Fibroblast of lung (primary cell): ENCODE results near the gene DIO1. TPM values are rescaled to one million over a fixed set of nuclear protein-coding genes. Genes with fewer than 3 reads are reported as not detected.
A peak's percentile ranks its signal among the peaks of the same experiment; 100 is the strongest.

ENCODE experiments used
- DNase-seq, 2 donors: peaks; one replicate each; pipeline versions ENCODE4 v3.0.0 to v3.0.0-alpha.2; 2010; ENCODE audit warnings: low read depth in 2 of 2
- H2AFZ ChIP-seq: 2 replicates; pipeline ENCODE4 v1.5.1; 2012; ENCODE audit warnings: low read length, control low read depth, inconsistent platforms
- H3K27ac ChIP-seq: 2 replicates; pipeline ENCODE4 v1.5.1; 2011; ENCODE audit warnings: low read length, control low read depth; ENCODE audit not compliant: insufficient read depth
- H3K27me3 ChIP-seq: 2 replicates; pipeline ENCODE4 v1.5.1; 2011; ENCODE audit warnings: mild to moderate bottlenecking, low read length; ENCODE audit not compliant: control insufficient read depth, insufficient read depth
- H3K36me3 ChIP-seq: 2 replicates; pipeline ENCODE4 v1.5.1; 2011; ENCODE audit warnings: low read length; ENCODE audit not compliant: control insufficient read depth, insufficient read depth
- H3K4me1 ChIP-seq: 2 replicates; pipeline ENCODE4 v1.5.1; 2011; ENCODE audit warnings: low read length; ENCODE audit not compliant: control insufficient read depth, insufficient read depth; ENCODE audit errors: extremely low read depth
- H3K4me2 ChIP-seq: 2 replicates; pipeline ENCODE4 v1.5.1; 2011; ENCODE audit warnings: low read length, control low read depth; ENCODE audit not compliant: insufficient read depth; ENCODE audit errors: extremely low read depth
- H3K4me3 ChIP-seq, 4 experiments: fragments of 200-600 bp in 1 of 4; sonication (generic) in 1 of 4; replicated peaks in 1 of 4; 2 replicates each; pipeline ENCODE4 v1.5.1; 2011 to 2016; ENCODE audit warnings: low read length in 4 of 4, low read depth in 3 of 4, mild to moderate bottlenecking in 3 of 4, control low read depth in 2 of 4, inconsistent platforms in 1 of 4, mixed read lengths in 1 of 4; ENCODE audit not compliant: insufficient read depth in 1 of 4; ENCODE audit errors: control extremely low read depth in 1 of 4
- H3K79me2 ChIP-seq: 2 replicates; pipeline ENCODE4 v1.5.1; 2012; ENCODE audit warnings: mild to moderate bottlenecking, low read length, inconsistent platforms; ENCODE audit not compliant: control insufficient read depth, insufficient read depth
- H3K9ac ChIP-seq: 2 replicates; pipeline ENCODE4 v1.5.1; 2011; ENCODE audit warnings: mild to moderate bottlenecking, low read length, control low read depth; ENCODE audit not compliant: insufficient read depth
- H3K9me3 ChIP-seq: 2 replicates; pipeline ENCODE4 v1.5.1; 2012; ENCODE audit warnings: low read depth, low read length; ENCODE audit not compliant: control insufficient read depth, insufficient read depth
- H4K20me1 ChIP-seq: 2 replicates; pipeline ENCODE4 v1.5.1; 2011; ENCODE audit warnings: low read length; ENCODE audit not compliant: control insufficient read depth, insufficient read depth; ENCODE audit errors: extremely low read depth
- EZH2 ChIP-seq: IDR thresholded peaks from 2 replicates; pipeline ENCODE4 v1.5.1; 2012; ENCODE audit warnings: low read length, control low read depth, mild to moderate bottlenecking; ENCODE audit errors: missing control alignments
- polyA plus RNA-seq, 2 donors: library from polyadenylated mRNA; depleted of rRNA in 1 of 2; stranded (reverse) in 1 of 2; unstranded in 1 of 2; fragments of >200 nt; gene quantifications; 2 replicates each; pipeline ENCODE4 v1.2.1, GENCODE V29; 2011 to 2012; ENCODE audit warnings: missing spikeins in 1 of 2
- total RNA-seq: library from RNA; depleted of rRNA; stranded (reverse); fragments of >200 nt; gene quantifications from 2 replicates; pipeline ENCODE4 v1.2.1, GENCODE V29; 2014
- TF ChIP-seq, protein P1 (sequence below), 2 donors: IDR thresholded peaks in 1 of 2; conservative IDR thresholded peaks in 1 of 2; 1 replicate in 1 of 2; 2 replicates in 1 of 2; pipeline ENCODE4 v1.5.1; 2011 to 2012; ENCODE audit warnings: low read length in 2 of 2, control low read depth in 1 of 2, inconsistent platforms in 1 of 2, low read depth in 1 of 2, mild to moderate bottlenecking in 1 of 2

The DIO1 gene
- total and polyA plus RNA-seq, 2 donors (not counting 1 experiment from before 2014, with no cell fraction given) = not detected

DNA sequence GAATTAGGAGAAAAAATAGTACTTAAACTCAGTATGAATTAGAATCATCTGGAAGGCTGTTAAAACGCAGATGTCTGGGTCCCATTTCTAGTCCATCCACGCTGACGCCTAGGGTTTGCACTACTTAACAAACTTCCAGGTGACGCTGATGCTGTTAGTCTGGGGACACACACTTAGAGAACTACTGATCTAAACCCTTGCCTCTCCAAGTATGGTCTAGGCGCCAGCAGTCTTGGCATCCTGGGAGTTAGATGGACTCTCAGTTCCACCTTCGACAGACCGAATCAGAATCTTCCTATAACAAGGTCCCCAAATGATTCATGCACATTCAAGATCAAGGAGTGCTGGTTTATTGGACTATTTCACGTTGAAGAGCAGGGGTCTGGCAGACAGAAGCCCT is 11.5 kb downstream of the DIO1 start:
- H3K27me3 ChIP-seq = no peaks in the 10 kb centered on the region
- no peak overlapping the region for H3K9ac ChIP-seq
- H3K9me3 ChIP-seq = no peaks in the 10 kb centered on the region
- peaks cover 2% of the 10 kb centered on the region for H3K36me3 ChIP-seq
- no peak for TF ChIP-seq EZH2
- TF ChIP-seq, protein P1, sequence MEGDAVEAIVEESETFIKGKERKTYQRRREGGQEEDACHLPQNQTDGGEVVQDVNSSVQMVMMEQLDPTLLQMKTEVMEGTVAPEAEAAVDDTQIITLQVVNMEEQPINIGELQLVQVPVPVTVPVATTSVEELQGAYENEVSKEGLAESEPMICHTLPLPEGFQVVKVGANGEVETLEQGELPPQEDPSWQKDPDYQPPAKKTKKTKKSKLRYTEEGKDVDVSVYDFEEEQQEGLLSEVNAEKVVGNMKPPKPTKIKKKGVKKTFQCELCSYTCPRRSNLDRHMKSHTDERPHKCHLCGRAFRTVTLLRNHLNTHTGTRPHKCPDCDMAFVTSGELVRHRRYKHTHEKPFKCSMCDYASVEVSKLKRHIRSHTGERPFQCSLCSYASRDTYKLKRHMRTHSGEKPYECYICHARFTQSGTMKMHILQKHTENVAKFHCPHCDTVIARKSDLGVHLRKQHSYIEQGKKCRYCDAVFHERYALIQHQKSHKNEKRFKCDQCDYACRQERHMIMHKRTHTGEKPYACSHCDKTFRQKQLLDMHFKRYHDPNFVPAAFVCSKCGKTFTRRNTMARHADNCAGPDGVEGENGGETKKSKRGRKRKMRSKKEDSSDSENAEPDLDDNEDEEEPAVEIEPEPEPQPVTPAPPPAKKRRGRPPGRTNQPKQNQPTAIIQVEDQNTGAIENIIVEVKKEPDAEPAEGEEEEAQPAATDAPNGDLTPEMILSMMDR (conservative IDR thresholded peaks at IDR 0.05 in 1 of 2, IDR thresholded peaks at IDR 0.05 in 1 of 2; ENCODE audit: low read depth in 1 of 2, low read length in 2 of 2) = no peak
- H2AFZ ChIP-seq = no peak overlapping the region
- no peak overlapping the region for H3K4me2 ChIP-seq
- no peaks in the 10 kb centered on the region for H3K79me2 ChIP-seq
- no peak overlapping the region for H3K4me3 ChIP-seq
- no peak overlapping the region for H3K27ac ChIP-seq
- no peaks in the 10 kb centered on the region for H4K20me1 ChIP-seq
- H3K4me1 ChIP-seq = peaks cover 4% of the 10 kb centered on the region
- no peak for DNase-seq

GRCh38 chr1:53906121-53906520 is 12.1 kb downstream of the DIO1 start:
- Histone ChIP-seq H2AFZ (no peak overlapping the region), H3K4me2 (no peak overlapping the region), H3K27me3 (no peaks in the 10 kb centered on the region), H3K36me3 (peaks cover 2% of the 10 kb centered on the region), H3K4me1 (peaks cover 4% of the 10 kb centered on the region), H3K4me3 (no peak overlapping the region), H3K9ac (no peak overlapping the region), H3K27ac (no peak overlapping the region), H3K9me3 (no peaks in the 10 kb centered on the region), H3K79me2 (no peaks in the 10 kb centered on the region), H4K20me1 (no peaks in the 10 kb centered on the region)
- no peak for DNase-seq
- no peak for TF ChIP-seq EZH2
- TF ChIP-seq, protein P1 (conservative IDR thresholded peaks at IDR 0.05 in 1 of 2, IDR thresholded peaks at IDR 0.05 in 1 of 2; ENCODE audit: low read depth in 1 of 2, low read length in 2 of 2) = no peak

DNA sequence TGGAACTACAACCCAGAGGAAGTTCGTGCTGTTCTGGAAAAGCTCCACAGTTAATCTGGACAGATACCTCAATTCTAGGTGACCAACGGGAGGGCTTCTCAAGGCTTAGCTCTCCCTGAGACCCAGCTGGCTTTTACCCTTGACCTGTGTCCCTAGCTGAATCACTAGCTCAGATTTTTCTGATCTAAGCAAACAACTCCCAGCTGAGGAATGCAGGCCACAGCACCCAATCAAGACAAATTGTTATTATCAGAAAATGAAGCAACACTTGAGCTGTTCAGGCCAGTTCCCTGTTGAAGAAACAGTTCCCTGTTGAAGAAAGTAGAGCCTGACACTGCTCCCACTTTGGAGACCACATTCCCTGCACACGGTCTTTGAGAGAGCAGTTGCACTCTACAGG is 16.0 kb downstream of the DIO1 start:
- Histone ChIP-seq H3K4me2 (no peak overlapping the region), H3K4me3 (no peak overlapping the region), H3K27me3 (no peaks in the 10 kb centered on the region), H3K36me3 (peaks cover 2% of the 10 kb centered on the region), H3K9ac (no peak overlapping the region), H4K20me1 (no peaks in the 10 kb centered on the region), H3K9me3 (no peaks in the 10 kb centered on the region), H3K27ac (no peak overlapping the region), H3K79me2 (no peaks in the 10 kb centered on the region), H3K4me1 (peaks cover 4% of the 10 kb centered on the region), H2AFZ (no peak overlapping the region)
- TF ChIP-seq, protein P1 (conservative IDR thresholded peaks at IDR 0.05 in 1 of 2, IDR thresholded peaks at IDR 0.05 in 1 of 2; ENCODE audit: low read depth in 1 of 2, low read length in 2 of 2) = no peak
- no peak for TF ChIP-seq EZH2
- DNase-seq = peak; percentile 9 to 34
